ENCODE data around the gene DLGAP5. TPM values are rescaled to one million over a fixed set of nuclear protein-coding genes. Genes with fewer than 3 reads are reported as not detected.
A peak's percentile ranks its signal among the peaks of the same experiment; 100 is the strongest.

Gene DLGAP5
- total RNA-seq, 1 experiment from 2014 or later = 118 TPM

DNA sequence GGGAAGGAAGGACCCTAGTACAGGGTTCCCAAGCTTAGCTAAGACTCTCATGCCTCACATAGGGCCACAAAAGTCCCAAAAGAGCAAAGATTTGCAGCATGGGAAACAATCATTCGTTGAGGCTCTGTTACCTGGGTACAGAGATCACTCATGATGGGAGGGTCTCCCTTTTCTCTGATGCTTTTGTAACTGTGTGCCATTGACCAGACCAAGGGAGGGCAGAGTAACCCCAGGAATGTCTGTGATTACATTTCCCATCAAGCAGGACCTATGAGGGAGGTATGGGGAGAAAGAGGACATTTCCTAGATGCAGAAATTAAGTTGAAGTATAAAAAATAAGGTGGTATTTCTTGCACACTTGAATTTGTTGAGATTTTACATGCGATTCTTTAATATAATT lies 16.4 kb upstream of the DLGAP5 start:
- Histone ChIP-seq H3K4ac (ENCODE audit: low read depth, low read length) (no peak overlapping the region), H3K27me3 (ENCODE audit: insufficient read depth, low read length) (no peaks in the 10 kb centered on the region), H2AK5ac (ENCODE audit: insufficient read length, low read length) (no peak overlapping the region), H2BK15ac (ENCODE audit: low read depth, low read length) (no peak overlapping the region), H2BK5ac (ENCODE audit: insufficient read length, low read length) (no peak overlapping the region), H3K18ac (ENCODE audit: insufficient read length, low read depth, low read length) (no peak overlapping the region), H3T11ph (ENCODE audit: low read length) (no peak overlapping the region), H3K79me2 (ENCODE audit: insufficient read depth, low read length) (no peaks in the 10 kb centered on the region), H4K91ac (ENCODE audit: insufficient read length, low read depth, low read length) (no peak overlapping the region), H3K79me1 (ENCODE audit: insufficient read depth, low read depth, low read length, poor library complexity, severe bottlenecking) (no peaks in the 10 kb centered on the region), H3K27ac (ENCODE audit: insufficient read length, low read depth, low read length) (no peak overlapping the region), H4K20me1 (ENCODE audit: control insufficient read depth, insufficient read depth, insufficient read length) (no peaks in the 10 kb centered on the region), H3K9ac (ENCODE audit: extremely low read depth, insufficient read length, low read length) (no peak overlapping the region), H4K8ac (replicated peaks; ENCODE audit: insufficient read length, low read depth, low read length) (no peak overlapping the region), H3K4me1 (ENCODE audit: insufficient read depth, low read length) (no peaks in the 10 kb centered on the region), H3K56ac (ENCODE audit: insufficient read length, low read depth, low read length) (no peak overlapping the region), H2AFZ (ENCODE audit: low read length) (peak overlapping the region; percentile 16), H3K23ac (ENCODE audit: insufficient read length, low read depth, low read length) (no peak overlapping the region), H2BK20ac (ENCODE audit: low read depth, low read length, poor library complexity, severe bottlenecking) (no peak overlapping the region), H3K9me3 (ENCODE audit: control insufficient read depth, low read depth, low read length) (no peaks in the 10 kb centered on the region), H3K23me2 (ENCODE audit: insufficient read length, low read depth, low read length, poor library complexity, severe bottlenecking) (no peaks in the 10 kb centered on the region), H4K5ac (ENCODE audit: insufficient read length, low read depth, low read length) (no peak overlapping the region), H3K14ac (ENCODE audit: insufficient read depth, low read length) (no peak overlapping the region), H3K4me2 (ENCODE audit: insufficient read depth, insufficient read length, low read length) (no peak overlapping the region), H2BK12ac (ENCODE audit: insufficient read length, low read depth, low read length) (no peak overlapping the region), H2BK120ac (ENCODE audit: low read depth, low read length, poor library complexity, severe bottlenecking) (no peak overlapping the region)
- no CpG with 5 or more reads among the region's 2 CpGs for WGBS (ENCODE audit: extremely low coverage, insufficient read length, low lambda C conversion rate)
- H3K9me3 Mint-ChIP-seq = no peaks in the 10 kb centered on the region
- H3K27ac Mint-ChIP-seq = no peak overlapping the region
- no peak for TF ChIP-seq CTCF (conservative IDR thresholded peaks at IDR 0.05)
- H3K4me1 Mint-ChIP-seq = peaks cover 0 to 3% of the 10 kb centered on the region in 2 experiments; a peak in 1 of 4 replicates
- DNase-seq = no peak
- no peaks in the 10 kb centered on the region for H3K27me3 Mint-ChIP-seq (ENCODE audit: low read depth)
- no peak overlapping the region for H3K4me3 Mint-ChIP-seq
- no peaks in the 10 kb centered on the region for H3K36me3 Mint-ChIP-seq (ENCODE audit: insufficient read depth in 1 of 3, low read depth in 3 of 3)

Data from H9 (cell line).